Spleen (tissue), 11 donors: ENCODE measurements around the gene MCEMP1. TPM values are rescaled to one million over a fixed set of nuclear protein-coding genes. Genes with fewer than 3 reads are reported as not detected.

Source experiments
- DNase-seq: peaks from one replicate; pipeline ENCODE4 v3.0.0-alpha.2; 2020
- H3K27ac ChIP-seq, 8 donors: fragments of 200-600 bp; sonication (generic) in 7 of 8; 1 replicate in 4 of 8; 2 replicates in 4 of 8; pipeline versions ENCODE4 v1.5.0 to v1.8.0; 2016 to 2021; ENCODE audit warnings: inconsistent platforms in 4 of 8, mild to moderate bottlenecking in 4 of 8, moderate library complexity in 1 of 8
- H3K27me3 ChIP-seq, 7 donors: fragments of 200-600 bp; sonication (generic) in 6 of 7; replicated peaks in 1 of 7; 1 replicate in 4 of 7; 2 replicates in 3 of 7; pipeline versions ENCODE4 v1.5.0 to v1.8.0; 2016 to 2021; ENCODE audit warnings: inconsistent platforms in 3 of 7, mild to moderate bottlenecking in 1 of 7
- H3K36me3 ChIP-seq, 6 donors: fragments of 200-600 bp; sonication (generic) in 5 of 6; 1 replicate in 4 of 6; 2 replicates in 2 of 6; pipeline versions ENCODE4 v1.5.0 to v1.8.0; 2016 to 2021; ENCODE audit warnings: inconsistent platforms in 2 of 6
- H3K4me1 ChIP-seq, 6 donors: fragments of 200-600 bp; sonication (generic) in 5 of 6; 1 replicate in 3 of 6; 2 replicates in 3 of 6; pipeline versions ENCODE4 v1.5.0 to v1.8.0; 2016 to 2021; ENCODE audit warnings: inconsistent platforms in 3 of 6
- H3K4me3 ChIP-seq, 8 donors: fragments of 200-600 bp; sonication (generic) in 7 of 8; 1 replicate in 4 of 8; 2 replicates in 4 of 8; pipeline versions ENCODE4 v1.5.0 to v1.8.0; 2016 to 2021; ENCODE audit warnings: inconsistent platforms in 4 of 8, mild to moderate bottlenecking in 4 of 8, moderate library complexity in 2 of 8
- H3K9me3 ChIP-seq, 8 donors: fragments of 200-600 bp; sonication (generic) in 7 of 8; 1 replicate in 4 of 8; 2 replicates in 4 of 8; pipeline versions ENCODE4 v1.5.0 to v1.8.0; 2016 to 2021; ENCODE audit warnings: inconsistent platforms in 4 of 8
- POLR2A ChIP-seq, 3 donors: fragments of 450-650 bp; IDR thresholded peaks; one replicate each; pipeline ENCODE4 v1.5.1; 2017; ENCODE audit warnings: antibody characterized with exemption in 3 of 3, mild to moderate bottlenecking in 1 of 3
- POLR2AphosphoS5 ChIP-seq, 3 donors: sonication (generic); formaldehyde crosslinking; IDR thresholded peaks; one replicate each; pipeline ENCODE4 v1.5.1; 2017; ENCODE audit warnings: antibody characterized with exemption in 3 of 3
- WGBS, 5 donors: extraction: QIAGEN DNeasy Blood & Tissue Kit in 3 of 5; methylation state at CpG; one replicate each; pipeline versions ENCODE4 v1.1.5 to v1.1.7; 2013 to 2018; 5-methylcytosine and 5-hydroxymethylcytosine counted together
- intact Hi-C: fragments of 100-400 bp; cut with DNase I; formaldehyde crosslinking; loops from one replicate; pipeline ENCODE4 v1.15.0; 2023; ENCODE audit warnings: low total_unique reads
- polyA plus RNA-seq, 3 donors: library from polyadenylated mRNA; stranded (reverse); fragments of 200-250 nt; gene quantifications; one replicate each; pipeline ENCODE4 v1.2.1, GENCODE V29; 2013
- total RNA-seq, 7 donors: library from RNA; depleted of rRNA in 3 of 7; stranded (reverse); fragments of >200 nt in 3 of 7; fragmentation: NEBNext Ultra II Directional in 4 of 7; extraction: Animal tissue kit (Norgen Biotek cat#: 25700) in 4 of 7; gene quantifications; one replicate each; pipeline versions ENCODE4 v1.1.0 to v1.2.1, GENCODE V29; 2016 to 2021
- TF ChIP-seq, protein P1 (sequence below), 11 experiments: fragments of 200-600 bp in 7 of 11; fragments of 450-650 bp in 4 of 11; sonication (generic) in 4 of 11; IDR thresholded peaks in 8 of 11; conservative IDR thresholded peaks in 3 of 11; 1 replicate in 7 of 11; 2 replicates in 4 of 11; pipeline versions ENCODE4 v1.4.0 to v1.8.0; 2016 to 2021; ENCODE audit warnings: antibody characterized with exemption in 11 of 11, inconsistent platforms in 4 of 11, mild to moderate bottlenecking in 1 of 11
- donor health status: healthy with polysubstance abuse.
- donor health status: DM: no; HTN: no; CAD: no; lungs with moderate emphysema.
- donor health status: DM: no; HTN: no; CAD: no.
- donor health status: Bipolar disorder and iron deficiency.
- donor health status: healthy.
- donor health status: DM: no; HTN: no; CAD: no.
- donor health status: DM: yes; HTN: yes; CAD: no.

The MCEMP1 gene
- total and polyA plus RNA-seq, 10 donors = 3.9 to 95.6 (median 24.1) TPM

DNA sequence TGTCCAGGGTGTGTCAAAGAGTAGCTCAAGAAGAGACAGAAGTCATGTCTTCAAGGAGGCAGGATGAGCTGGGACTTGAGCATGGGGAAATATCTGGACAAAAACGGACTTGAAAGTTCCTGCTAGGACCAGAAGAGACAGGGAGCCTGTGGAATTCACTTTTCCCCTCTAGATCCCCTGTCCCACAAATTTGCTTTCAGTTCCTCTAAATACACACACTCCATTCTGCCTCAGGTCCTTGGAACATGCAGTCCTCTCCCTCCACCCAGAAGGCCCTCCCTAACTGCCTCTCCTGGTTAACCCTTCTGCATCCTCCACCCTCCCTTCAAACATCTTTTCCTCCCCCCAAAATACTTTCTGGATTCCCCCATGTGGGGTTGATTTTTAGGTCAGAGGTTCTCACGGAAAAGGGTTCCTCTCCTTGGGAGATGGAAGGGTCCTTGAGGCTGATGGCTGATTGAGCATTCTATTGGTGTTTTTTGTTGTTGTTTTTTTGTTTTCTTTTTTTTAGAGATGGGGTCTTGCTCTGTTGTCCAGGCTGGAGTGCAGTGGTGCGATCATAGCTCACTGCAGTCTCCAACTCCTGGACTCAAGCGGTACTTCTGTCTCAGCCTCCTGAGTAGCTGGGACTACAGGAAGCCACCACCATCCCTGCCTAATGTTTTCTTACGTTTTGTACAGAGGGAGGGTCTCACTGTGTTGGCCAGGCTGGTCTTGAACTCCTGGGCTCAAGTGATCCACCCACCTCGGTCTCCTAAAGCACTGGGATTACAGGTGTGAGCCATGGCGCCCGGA, 14.9 kb upstream of the MCEMP1 start:
- no peak overlapping the region for H3K27ac ChIP-seq
- WGBS, 5 donors = 78 to 82% (median 78%) methylated on average over 8 of the region's 8 CpGs
- H3K36me3 ChIP-seq = no peaks in the 10 kb centered on the region
- TF ChIP-seq POLR2A (IDR thresholded peaks at IDR 0.05) (no peak), POLR2AphosphoS5 (IDR thresholded peaks at IDR 0.05) (no peak)
- TF ChIP-seq, protein P1, sequence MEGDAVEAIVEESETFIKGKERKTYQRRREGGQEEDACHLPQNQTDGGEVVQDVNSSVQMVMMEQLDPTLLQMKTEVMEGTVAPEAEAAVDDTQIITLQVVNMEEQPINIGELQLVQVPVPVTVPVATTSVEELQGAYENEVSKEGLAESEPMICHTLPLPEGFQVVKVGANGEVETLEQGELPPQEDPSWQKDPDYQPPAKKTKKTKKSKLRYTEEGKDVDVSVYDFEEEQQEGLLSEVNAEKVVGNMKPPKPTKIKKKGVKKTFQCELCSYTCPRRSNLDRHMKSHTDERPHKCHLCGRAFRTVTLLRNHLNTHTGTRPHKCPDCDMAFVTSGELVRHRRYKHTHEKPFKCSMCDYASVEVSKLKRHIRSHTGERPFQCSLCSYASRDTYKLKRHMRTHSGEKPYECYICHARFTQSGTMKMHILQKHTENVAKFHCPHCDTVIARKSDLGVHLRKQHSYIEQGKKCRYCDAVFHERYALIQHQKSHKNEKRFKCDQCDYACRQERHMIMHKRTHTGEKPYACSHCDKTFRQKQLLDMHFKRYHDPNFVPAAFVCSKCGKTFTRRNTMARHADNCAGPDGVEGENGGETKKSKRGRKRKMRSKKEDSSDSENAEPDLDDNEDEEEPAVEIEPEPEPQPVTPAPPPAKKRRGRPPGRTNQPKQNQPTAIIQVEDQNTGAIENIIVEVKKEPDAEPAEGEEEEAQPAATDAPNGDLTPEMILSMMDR (IDR thresholded peaks at IDR 0.05 in 8 of 11, conservative IDR thresholded peaks at IDR 0.05 in 3 of 11) = no peak
- H3K4me1 ChIP-seq = peaks cover 0 to 23% (median 15%) of the 10 kb centered on the region in 6 donors
- peaks cover 0 to 14% (median 0%) of the 10 kb centered on the region in 7 donors for H3K27me3 ChIP-seq
- no peaks in the 10 kb centered on the region for H3K9me3 ChIP-seq
- H3K4me3 ChIP-seq = no peak overlapping the region
- no peak for DNase-seq
- intact Hi-C loops = no loop called here

DNA sequence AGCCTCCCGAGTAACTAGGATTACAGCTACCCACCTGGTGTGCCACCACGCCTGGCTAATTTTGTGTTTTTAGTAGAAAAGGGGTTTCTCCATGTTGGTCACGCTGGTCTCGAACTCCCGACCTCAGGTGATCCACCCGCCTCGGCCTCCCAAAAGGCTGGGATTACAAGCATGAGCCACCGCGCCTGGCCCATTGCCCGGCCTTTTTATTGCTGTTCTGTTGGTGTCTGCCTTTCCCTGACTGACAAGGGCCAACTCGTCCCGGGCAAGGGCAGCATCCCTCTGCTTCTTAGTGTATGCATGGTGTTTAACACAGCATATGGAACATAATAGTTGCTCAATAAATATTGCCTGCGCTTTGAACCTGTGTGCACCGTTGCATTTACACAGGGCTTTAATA, 14.2 kb upstream of the MCEMP1 start:
- H3K4me3 ChIP-seq = no peak overlapping the region
- WGBS, 5 donors = 85 to 93% (median 88%) methylated on average over 14 of the region's 14 CpGs
- peaks cover 0 to 14% (median 0%) of the 10 kb centered on the region in 7 donors for H3K27me3 ChIP-seq
- H3K27ac ChIP-seq = no peak overlapping the region
- peaks cover 0 to 15% (median 10%) of the 10 kb centered on the region in 6 donors for H3K4me1 ChIP-seq
- intact Hi-C loops = no loop called here
- TF ChIP-seq, protein P1 (IDR thresholded peaks at IDR 0.05 in 8 of 11, conservative IDR thresholded peaks at IDR 0.05 in 3 of 11) = no peak
- TF ChIP-seq POLR2AphosphoS5 (IDR thresholded peaks at IDR 0.05) (no peak), POLR2A (IDR thresholded peaks at IDR 0.05) (no peak)
- H3K9me3 ChIP-seq = no peaks in the 10 kb centered on the region
- no peaks in the 10 kb centered on the region for H3K36me3 ChIP-seq
- no peak for DNase-seq

DNA sequence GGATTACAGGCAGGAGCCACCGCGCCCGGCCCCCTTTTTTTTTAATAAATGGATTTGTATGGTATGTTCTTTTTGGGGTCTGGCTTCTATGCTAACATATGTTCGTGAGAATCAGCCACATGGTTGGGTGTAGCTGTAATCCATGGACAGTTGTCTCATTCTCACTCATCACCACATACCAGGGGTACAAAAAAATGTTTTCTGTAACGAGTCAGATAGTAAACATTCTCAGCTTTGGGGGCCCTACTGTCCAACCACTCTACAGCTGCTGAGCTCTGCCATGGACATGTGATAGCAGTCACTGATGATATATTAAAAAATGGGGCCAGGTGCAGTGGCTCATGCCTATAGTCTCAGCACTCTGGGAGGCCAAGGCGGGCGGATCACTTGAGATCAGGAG, 13.2 kb upstream of the MCEMP1 start:
- WGBS, 5 donors = 80 to 89% (median 82%) methylated on average over 7 of the region's 7 CpGs
- Histone ChIP-seq H3K4me1 (peaks cover 0 to 9% (median 2%) of the 10 kb centered on the region in 6 donors), H3K27me3 (peaks cover 0 to 23% (median 0%) of the 10 kb centered on the region in 7 donors), H3K4me3 (no peak overlapping the region), H3K27ac (no peak overlapping the region), H3K36me3 (no peaks in the 10 kb centered on the region), H3K9me3 (no peaks in the 10 kb centered on the region)
- TF ChIP-seq POLR2A (IDR thresholded peaks at IDR 0.05) (no peak), POLR2AphosphoS5 (IDR thresholded peaks at IDR 0.05) (no peak)
- TF ChIP-seq, protein P1 (IDR thresholded peaks at IDR 0.05 in 8 of 11, conservative IDR thresholded peaks at IDR 0.05 in 3 of 11) = no peak
- DNase-seq = no peak
- intact Hi-C loops = no loop called here

DNA sequence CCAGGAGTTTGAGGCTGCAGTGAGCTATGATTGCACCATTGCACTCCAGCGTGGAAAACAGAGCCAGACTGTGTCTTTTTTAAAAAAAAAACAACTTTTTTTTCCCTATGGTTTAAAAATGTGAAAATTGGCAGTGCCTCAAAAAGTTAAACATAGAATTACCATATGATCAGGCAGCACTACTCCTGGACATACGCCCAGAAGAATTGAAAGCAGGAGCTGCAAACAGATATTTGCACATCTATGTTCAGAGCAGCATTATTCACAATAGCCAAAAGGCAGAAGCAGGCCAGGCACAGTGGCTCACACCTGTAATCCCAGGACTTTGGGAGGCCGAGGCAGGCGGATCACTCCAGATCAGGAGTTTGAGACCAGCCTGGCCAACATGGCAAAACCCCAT, 11.8 kb upstream of the MCEMP1 start:
- no peak overlapping the region for H3K27ac ChIP-seq
- WGBS, 5 donors = 67 to 83% (median 76%) methylated on average over 4 of the region's 4 CpGs

More for the DNA sequence above, 11.8 kb upstream of the MCEMP1 start:
- no peak overlapping the region for H3K4me3 ChIP-seq
- H3K36me3 ChIP-seq = no peaks in the 10 kb centered on the region
- DNase-seq = no peak
- no peak for TF ChIP-seq POLR2AphosphoS5 (IDR thresholded peaks at IDR 0.05)
- peaks cover 0 to 18% (median 0%) of the 10 kb centered on the region in 6 donors for H3K4me1 ChIP-seq
- peaks cover 0 to 37% (median 7%) of the 10 kb centered on the region in 7 donors for H3K27me3 ChIP-seq
- H3K9me3 ChIP-seq = no peaks in the 10 kb centered on the region
- intact Hi-C loops = no loop called here
